ES-I3 (cell line): ENCODE data around the gene RNF144B.

Source experiments
- H3K36me3 ChIP-seq: 2 replicates; pipeline ENCODE4 v1.6.1; 2013; ENCODE audit warnings: mild to moderate bottlenecking, low read length, control low read depth, moderate library complexity; ENCODE audit not compliant: insufficient read depth
- H3K4me1 ChIP-seq: 2 replicates; pipeline ENCODE4 v1.6.1; 2013; ENCODE audit warnings: mild to moderate bottlenecking, control low read depth, low read length; ENCODE audit not compliant: insufficient read depth
- H3K9ac ChIP-seq: 2 replicates; pipeline ENCODE4 v1.6.1; 2013; ENCODE audit warnings: low read depth, mild to moderate bottlenecking, low read length, moderate library complexity
- H3K9me3 ChIP-seq: 2 replicates; pipeline ENCODE4 v1.6.1; 2013; ENCODE audit warnings: mild to moderate bottlenecking, low read length, moderate library complexity; ENCODE audit not compliant: control insufficient read depth, insufficient read depth

The RNF144B gene

GRCh38 chr6:18485660-18486435 lies 98.7 kb downstream of the RNF144B start:
- no peak overlapping the region for H3K9ac ChIP-seq
- H3K9me3 ChIP-seq = no peaks in the 10 kb centered on the region
- H3K36me3 ChIP-seq = no peaks in the 10 kb centered on the region
- peaks cover 22% of the 10 kb centered on the region for H3K4me1 ChIP-seq

GRCh38 chr6:18488004-18488403 lies 100.9 kb downstream of the RNF144B start:
- Histone ChIP-seq H3K9ac (no peak overlapping the region), H3K36me3 (no peaks in the 10 kb centered on the region), H3K9me3 (no peaks in the 10 kb centered on the region), H3K4me1 (peaks cover 30% of the 10 kb centered on the region)

GRCh38 chr6:18488526-18489270 lies 101.5 kb downstream of the RNF144B start:
- Histone ChIP-seq H3K36me3 (no peaks in the 10 kb centered on the region), H3K9ac (no peak overlapping the region), H3K4me1 (peaks cover 30% of the 10 kb centered on the region)

GRCh38 chr6:18489335-18489734 lies 102.2 kb downstream of the RNF144B start:
- Histone ChIP-seq H3K9ac (no peak overlapping the region), H3K36me3 (no peaks in the 10 kb centered on the region), H3K9me3 (no peaks in the 10 kb centered on the region), H3K4me1 (peaks cover 30% of the 10 kb centered on the region)

More at GRCh38 chr6:18488526-18489270, 101.5 kb downstream of the RNF144B start:
- no peaks in the 10 kb centered on the region for H3K9me3 ChIP-seq

- no peaks in the 10 kb centered on the region for H3K36me3 ChIP-seq
- H3K9ac ChIP-seq = no peak overlapping the region
- no peaks in the 10 kb centered on the region for H3K9me3 ChIP-seq
- H3K4me1 ChIP-seq = peaks cover 26% of the 10 kb centered on the region
Observed at GRCh38 chr6:18491308-18492045, 104.3 kb downstream of the RNF144B start.

- no peaks in the 10 kb centered on the region for H3K9me3 ChIP-seq
- H3K4me1 ChIP-seq = peaks cover 25% of the 10 kb centered on the region
- H3K36me3 ChIP-seq = no peaks in the 10 kb centered on the region
- H3K9ac ChIP-seq = no peak overlapping the region
Observed at GRCh38 chr6:18492972-18493371, 105.8 kb downstream of the RNF144B start.

GRCh38 chr6:18493382-18493891 lies 106.3 kb downstream of the RNF144B start:
- Histone ChIP-seq H3K4me1 (peaks cover 20% of the 10 kb centered on the region), H3K9ac (no peak overlapping the region), H3K9me3 (no peaks in the 10 kb centered on the region), H3K36me3 (no peaks in the 10 kb centered on the region)

GRCh38 chr6:18493925-18494324 lies 106.8 kb downstream of the RNF144B start:
- Histone ChIP-seq H3K36me3 (no peaks in the 10 kb centered on the region), H3K9ac (no peak overlapping the region), H3K4me1 (peaks cover 16% of the 10 kb centered on the region), H3K9me3 (no peaks in the 10 kb centered on the region)

- Histone ChIP-seq H3K36me3 (no peaks in the 10 kb centered on the region), H3K9me3 (no peaks in the 10 kb centered on the region), H3K9ac (no peak overlapping the region), H3K4me1 (peaks cover 13% of the 10 kb centered on the region)
Observed at GRCh38 chr6:18495236-18495635, 108.1 kb downstream of the RNF144B start.

GRCh38 chr6:18496462-18496861 lies 109.3 kb downstream of the RNF144B start:
- H3K4me1 ChIP-seq = peaks cover 4% of the 10 kb centered on the region
- H3K9ac ChIP-seq = no peak overlapping the region

GRCh38 chr6:18497006-18497405 lies 109.9 kb downstream of the RNF144B start:
- Histone ChIP-seq H3K4me1 (no peaks in the 10 kb centered on the region), H3K9me3 (no peaks in the 10 kb centered on the region), H3K9ac (no peak overlapping the region)

More at GRCh38 chr6:18496462-18496861, 109.3 kb downstream of the RNF144B start:
- no peaks in the 10 kb centered on the region for H3K9me3 ChIP-seq
- H3K36me3 ChIP-seq = no peaks in the 10 kb centered on the region

GRCh38 chr6:18498408-18498807 lies 111.3 kb downstream of the RNF144B start:
- no peaks in the 10 kb centered on the region for H3K9me3 ChIP-seq
- no peak overlapping the region for H3K9ac ChIP-seq
- peaks cover 2% of the 10 kb centered on the region for H3K4me1 ChIP-seq
- no peaks in the 10 kb centered on the region for H3K36me3 ChIP-seq

More at GRCh38 chr6:18497006-18497405, 109.9 kb downstream of the RNF144B start:
- no peaks in the 10 kb centered on the region for H3K36me3 ChIP-seq

GRCh38 chr6:18500921-18501662 lies 113.9 kb downstream of the RNF144B start:
- no peaks in the 10 kb centered on the region for H3K36me3 ChIP-seq
- H3K4me1 ChIP-seq = peaks cover 6% of the 10 kb centered on the region
- H3K9ac ChIP-seq = no peak overlapping the region
- H3K9me3 ChIP-seq = no peaks in the 10 kb centered on the region

- Histone ChIP-seq H3K36me3 (no peaks in the 10 kb centered on the region), H3K9ac (no peak overlapping the region), H3K4me1 (peaks cover 11% of the 10 kb centered on the region), H3K9me3 (no peaks in the 10 kb centered on the region)
Observed at GRCh38 chr6:18501663-18502013, 114.5 kb downstream of the RNF144B start.
